ENCODE measurements around the gene CACNA1C. TPM values are rescaled to one million over a fixed set of nuclear protein-coding genes. Genes with fewer than 3 reads are reported as not detected.

CACNA1C gene
- polyA plus RNA-seq, 1 donor from 2014 or later, result 0.06 TPM

DNA sequence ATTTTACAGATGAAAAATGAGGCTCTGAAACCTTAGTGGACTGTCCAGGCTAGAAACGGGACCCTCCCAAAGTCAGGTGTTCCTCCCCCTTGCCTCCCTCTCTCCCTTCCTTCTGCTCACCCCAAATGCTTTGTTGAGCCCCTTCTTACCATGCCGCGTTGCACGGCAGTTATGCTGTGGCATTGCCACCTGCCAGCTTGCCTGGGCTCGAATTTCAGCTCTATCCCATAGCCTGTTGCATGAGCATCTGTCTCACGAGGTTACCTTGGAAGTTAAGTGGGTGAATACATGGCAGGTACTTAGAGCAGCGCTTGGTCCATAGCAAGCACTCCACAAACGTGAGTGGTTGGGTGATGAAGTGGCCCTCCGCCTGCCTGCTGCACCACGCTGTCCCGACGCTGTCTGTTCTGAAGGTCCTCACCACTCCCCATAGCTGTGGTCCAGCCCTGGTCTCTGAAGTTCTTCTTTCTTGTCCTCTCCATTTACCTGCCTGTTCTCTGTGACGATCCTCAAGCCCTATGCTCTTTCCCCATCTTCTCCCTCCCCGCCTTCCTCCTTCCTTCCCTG, 269.9 kb downstream of the CACNA1C start:
- Mint-ChIP-seq H3K27me3 (peaks cover 29% of the 10 kb centered on the region), H3K4me1 (peaks cover 0 to 2% (median 0%) of the 10 kb centered on the region in 3 donors), H3K4me3 (no peak overlapping the region), H3K36me3 (no peaks in the 10 kb centered on the region), H3K9me3 (no peaks in the 10 kb centered on the region), H3K27ac (no peak overlapping the region)

- H3K4me3 Mint-ChIP-seq, result no peak overlapping the region
- H3K9me3 Mint-ChIP-seq, result no peaks in the 10 kb centered on the region
- no peaks in the 10 kb centered on the region for H3K36me3 Mint-ChIP-seq
- peaks cover 0 to 2% (median 0%) of the 10 kb centered on the region in 3 donors for H3K4me1 Mint-ChIP-seq
- H3K27me3 Mint-ChIP-seq, result peaks cover 27% of the 10 kb centered on the region
- no peak overlapping the region for H3K27ac Mint-ChIP-seq
Measured at GRCh38 chr12:2323532-2324255, 270.9 kb downstream of the CACNA1C start.

DNA sequence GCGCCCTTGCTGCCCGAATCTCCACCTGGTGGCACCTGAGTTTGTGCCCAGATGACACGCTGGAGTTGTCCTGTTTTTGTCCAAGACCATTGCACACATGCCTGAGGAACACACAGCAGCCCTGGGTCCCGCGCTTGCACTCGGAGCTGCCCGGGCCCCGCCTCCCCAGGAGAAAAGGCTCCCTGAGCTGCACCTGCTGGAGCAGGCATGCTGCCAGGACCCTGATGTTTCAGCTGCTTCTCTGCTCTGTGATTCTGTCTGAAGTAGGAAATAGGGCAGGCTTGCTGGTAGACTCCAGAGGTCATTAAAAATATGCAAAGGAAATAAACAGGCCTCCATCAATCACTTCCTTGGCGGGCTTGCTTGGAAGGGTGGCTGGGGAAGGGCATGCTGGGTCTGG, 271.6 kb downstream of the CACNA1C start:
- no peaks in the 10 kb centered on the region for H3K9me3 Mint-ChIP-seq
- H3K27ac Mint-ChIP-seq, result no peak overlapping the region
- H3K4me1 Mint-ChIP-seq, result peaks cover 0 to 2% (median 0%) of the 10 kb centered on the region in 3 donors
- peaks cover 28% of the 10 kb centered on the region for H3K27me3 Mint-ChIP-seq
- no peaks in the 10 kb centered on the region for H3K36me3 Mint-ChIP-seq
- H3K4me3 Mint-ChIP-seq, result no peak overlapping the region

GRCh38 chr12:2325519-2325918, 272.7 kb downstream of the CACNA1C start:
- no peaks in the 10 kb centered on the region for H3K9me3 Mint-ChIP-seq

GRCh38 chr12:2326470-2326869, 273.7 kb downstream of the CACNA1C start:
- Mint-ChIP-seq H3K27ac (no peak overlapping the region), H3K4me1 (peaks cover 0 to 2% (median 0%) of the 10 kb centered on the region in 3 donors), H3K36me3 (no peaks in the 10 kb centered on the region), H3K4me3 (no peak overlapping the region), H3K9me3 (no peaks in the 10 kb centered on the region), H3K27me3 (peaks cover 27% of the 10 kb centered on the region)

More at GRCh38 chr12:2325519-2325918, 272.7 kb downstream of the CACNA1C start:
- Mint-ChIP-seq H3K27ac (no peak overlapping the region), H3K36me3 (no peaks in the 10 kb centered on the region), H3K4me1 (peaks cover 0 to 2% (median 0%) of the 10 kb centered on the region in 3 donors), H3K4me3 (no peak overlapping the region), H3K27me3 (peaks cover 29% of the 10 kb centered on the region)

DNA sequence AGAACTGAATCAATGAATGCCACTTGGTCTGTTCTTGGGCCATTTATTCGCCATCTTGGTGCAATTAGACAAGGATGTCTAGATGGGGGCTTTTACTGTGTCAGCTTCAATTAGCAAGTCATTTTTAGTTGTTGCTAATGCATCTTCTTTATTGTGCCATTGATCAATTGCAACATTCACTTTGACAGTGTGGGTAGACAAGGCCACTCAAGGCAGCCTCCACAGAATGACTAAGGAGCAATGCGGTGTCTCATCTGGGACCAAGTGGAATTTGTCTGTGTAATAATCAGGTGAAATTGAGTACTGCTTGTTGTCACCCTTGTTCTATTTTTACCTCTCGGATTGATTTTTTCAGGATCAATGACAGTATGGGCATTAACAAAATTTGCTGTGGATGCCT, 275.9 kb downstream of the CACNA1C start:
- Mint-ChIP-seq H3K4me1 (no peaks in the 10 kb centered on the region), H3K9me3 (no peaks in the 10 kb centered on the region), H3K27me3 (peaks cover 21% of the 10 kb centered on the region), H3K27ac (no peak overlapping the region), H3K4me3 (no peak overlapping the region), H3K36me3 (no peaks in the 10 kb centered on the region)

- no peak overlapping the region for H3K4me3 Mint-ChIP-seq
- H3K4me1 Mint-ChIP-seq, result no peaks in the 10 kb centered on the region
Measured at GRCh38 chr12:2329661-2330210, 276.9 kb downstream of the CACNA1C start.

DNA sequence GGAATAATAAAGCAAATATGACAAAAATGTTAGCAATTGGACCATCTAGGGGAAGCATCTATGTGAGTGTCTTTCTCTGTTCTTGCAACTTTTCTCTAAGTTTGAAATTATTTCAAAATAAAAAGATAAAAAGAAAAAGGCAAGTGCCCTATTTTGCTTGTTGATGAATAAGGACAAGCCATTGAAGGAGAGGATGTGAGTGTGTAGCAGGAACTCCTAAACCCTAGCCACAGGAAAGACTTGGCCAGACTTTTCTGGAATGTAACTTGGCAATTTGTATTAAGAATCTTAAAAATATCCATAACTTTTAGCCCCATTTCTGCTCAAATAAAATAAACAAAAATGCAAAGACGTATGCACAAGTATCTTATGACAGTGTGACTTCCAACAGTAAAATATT, 279.4 kb downstream of the CACNA1C start:
- H3K4me1 Mint-ChIP-seq, result peaks cover 0 to 2% (median 0%) of the 10 kb centered on the region in 3 donors
- peaks cover 11% of the 10 kb centered on the region for H3K27me3 Mint-ChIP-seq
- H3K36me3 Mint-ChIP-seq, result no peaks in the 10 kb centered on the region
- no peak overlapping the region for H3K27ac Mint-ChIP-seq
- H3K9me3 Mint-ChIP-seq, result peaks cover 0 to 2% (median 0%) of the 10 kb centered on the region in 3 donors
- no peak overlapping the region for H3K4me3 Mint-ChIP-seq

More at GRCh38 chr12:2329661-2330210, 276.9 kb downstream of the CACNA1C start:
- Mint-ChIP-seq H3K27me3 (peaks cover 16% of the 10 kb centered on the region), H3K36me3 (no peaks in the 10 kb centered on the region), H3K9me3 (no peaks in the 10 kb centered on the region), H3K27ac (no peak overlapping the region)

- H3K9me3 Mint-ChIP-seq, result peaks cover 0 to 2% (median 0%) of the 10 kb centered on the region in 3 donors
Measured at GRCh38 chr12:2332947-2333346, 280.2 kb downstream of the CACNA1C start.

DNA sequence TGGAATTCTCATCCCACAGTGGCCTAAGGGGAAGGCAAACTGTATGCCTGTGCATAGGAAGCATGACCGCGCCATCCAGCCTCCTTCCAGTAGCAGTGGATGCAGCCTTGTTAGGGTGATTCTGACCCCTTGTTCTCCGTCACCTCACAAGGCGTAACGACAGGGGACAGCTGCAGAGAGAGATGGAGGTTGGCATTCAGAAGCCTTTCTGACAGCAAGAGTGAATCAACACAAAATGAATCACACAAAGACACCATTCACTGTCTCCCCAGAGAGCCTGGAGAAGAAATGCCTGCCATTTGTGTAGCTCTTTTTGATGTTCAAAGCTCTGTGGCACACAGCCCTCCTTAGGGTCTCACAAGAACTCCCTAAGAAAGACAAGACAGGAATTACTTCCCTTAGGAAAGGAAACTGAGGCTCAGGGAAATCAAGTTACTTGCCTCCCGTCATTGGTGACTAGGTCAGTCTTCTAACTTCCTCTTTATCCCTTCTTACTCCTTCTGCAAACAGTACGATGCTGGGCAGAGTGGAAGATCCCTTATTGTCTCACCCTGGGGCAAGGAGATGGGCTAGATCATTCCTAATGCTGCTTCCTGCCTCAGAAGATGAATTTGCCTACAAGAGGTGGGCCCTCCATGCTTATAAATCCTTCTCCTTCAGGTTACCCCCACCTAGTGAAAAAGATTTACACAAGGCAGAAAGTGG, 280.9 kb downstream of the CACNA1C start:
- H3K9me3 Mint-ChIP-seq, result peaks cover 0 to 2% (median 0%) of the 10 kb centered on the region in 3 donors
- peaks cover 0 to 2% (median 0%) of the 10 kb centered on the region in 3 donors for H3K4me1 Mint-ChIP-seq
- H3K27me3 Mint-ChIP-seq, result peaks cover 9% of the 10 kb centered on the region
- H3K4me3 Mint-ChIP-seq, result no peak overlapping the region
- no peak overlapping the region for H3K27ac Mint-ChIP-seq
- H3K36me3 Mint-ChIP-seq, result no peaks in the 10 kb centered on the region

More at GRCh38 chr12:2332947-2333346, 280.2 kb downstream of the CACNA1C start:
- Mint-ChIP-seq H3K4me1 (peaks cover 0 to 2% (median 0%) of the 10 kb centered on the region in 3 donors), H3K27me3 (peaks cover 11% of the 10 kb centered on the region), H3K27ac (no peak overlapping the region), H3K36me3 (no peaks in the 10 kb centered on the region), H3K4me3 (no peak overlapping the region)

DNA sequence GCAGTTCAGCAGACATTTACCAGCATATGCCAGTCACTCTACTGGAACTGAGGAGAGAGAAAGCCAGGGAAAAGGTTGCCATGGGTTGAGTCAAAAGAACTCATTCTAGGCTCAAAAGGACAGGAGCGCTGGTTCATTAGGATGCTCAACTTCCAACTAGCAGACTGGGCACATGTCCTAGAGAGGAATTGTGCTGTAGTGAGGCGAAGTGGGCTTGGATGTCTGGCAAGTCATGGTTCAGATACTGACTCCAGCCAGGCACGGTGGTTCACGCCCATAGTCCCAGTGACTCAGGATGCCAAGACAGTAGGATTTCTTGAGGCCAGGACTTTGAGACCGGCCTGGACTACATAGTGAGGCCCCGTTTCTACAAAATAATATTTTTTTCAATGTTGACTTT, 281.5 kb downstream of the CACNA1C start:
- H3K27me3 Mint-ChIP-seq, result peaks cover 9% of the 10 kb centered on the region
- H3K27ac Mint-ChIP-seq, result no peak overlapping the region
- peaks cover 0 to 2% (median 0%) of the 10 kb centered on the region in 3 donors for H3K4me1 Mint-ChIP-seq
- H3K9me3 Mint-ChIP-seq, result peaks cover 0 to 2% (median 0%) of the 10 kb centered on the region in 3 donors
- H3K4me3 Mint-ChIP-seq, result no peak overlapping the region
- no peaks in the 10 kb centered on the region for H3K36me3 Mint-ChIP-seq

DNA sequence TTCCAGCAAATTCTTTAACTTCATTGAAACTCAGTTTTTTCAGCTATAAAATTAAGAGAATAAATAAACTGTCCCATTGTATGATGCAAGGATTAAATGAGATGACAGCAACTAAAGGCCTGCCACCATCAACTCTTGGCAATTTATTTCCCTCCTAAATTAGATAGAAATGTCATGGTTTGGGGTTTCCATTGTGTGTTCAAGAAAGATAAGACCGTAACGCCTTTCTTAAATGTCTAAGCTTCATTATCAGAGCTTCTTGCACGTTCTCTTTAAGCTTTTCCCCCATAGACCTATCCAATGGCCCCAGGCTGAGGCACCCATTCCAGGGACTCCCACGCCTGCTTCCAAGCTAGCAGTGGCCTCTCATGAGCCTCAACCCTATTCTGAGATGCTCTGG, 281.9 kb downstream of the CACNA1C start:
- H3K4me3 Mint-ChIP-seq, result no peak overlapping the region
- no peaks in the 10 kb centered on the region for H3K36me3 Mint-ChIP-seq
- peaks cover 6% of the 10 kb centered on the region for H3K27me3 Mint-ChIP-seq
- no peak overlapping the region for H3K27ac Mint-ChIP-seq
- peaks cover 0 to 2% (median 0%) of the 10 kb centered on the region in 3 donors for H3K4me1 Mint-ChIP-seq
- peaks cover 0 to 2% (median 0%) of the 10 kb centered on the region in 3 donors for H3K9me3 Mint-ChIP-seq

DNA sequence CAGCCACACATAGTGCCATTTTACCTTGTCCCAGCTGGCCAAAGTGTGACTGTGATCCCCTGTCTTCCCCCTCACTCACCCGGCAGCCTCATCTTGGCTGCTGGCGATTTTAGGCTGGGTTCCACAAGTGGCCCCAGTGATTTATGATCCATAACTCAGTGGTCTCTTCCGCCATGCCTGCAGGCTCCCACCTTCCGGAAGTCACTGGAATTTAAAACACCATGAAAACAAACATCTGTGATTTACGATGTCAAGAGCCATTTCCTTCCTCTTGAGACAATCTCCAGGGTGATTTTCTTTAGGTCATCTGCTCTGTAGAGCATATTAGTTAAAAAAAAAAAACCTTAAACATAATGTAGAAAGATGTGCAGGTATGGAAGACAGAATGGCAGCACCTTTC, 282.3 kb downstream of the CACNA1C start:
- peaks cover 4% of the 10 kb centered on the region for H3K27me3 Mint-ChIP-seq
- H3K4me1 Mint-ChIP-seq, result peaks cover 0 to 2% (median 0%) of the 10 kb centered on the region in 3 donors
- peaks cover 0 to 2% (median 0%) of the 10 kb centered on the region in 3 donors for H3K9me3 Mint-ChIP-seq
- no peaks in the 10 kb centered on the region for H3K36me3 Mint-ChIP-seq
- no peak overlapping the region for H3K4me3 Mint-ChIP-seq
- peak overlapping the region in 1 of 3 donors; percentile 64 for H3K27ac Mint-ChIP-seq

- Mint-ChIP-seq H3K27ac (peak overlapping the region in 1 of 3 donors; percentile 64), H3K27me3 (peaks cover 4% of the 10 kb centered on the region), H3K4me1 (peaks cover 0 to 2% (median 0%) of the 10 kb centered on the region in 3 donors), H3K4me3 (no peak overlapping the region), H3K9me3 (peaks cover 0 to 2% (median 0%) of the 10 kb centered on the region in 3 donors), H3K36me3 (no peaks in the 10 kb centered on the region)
Measured at GRCh38 chr12:2335513-2335912, 282.7 kb downstream of the CACNA1C start.

DNA sequence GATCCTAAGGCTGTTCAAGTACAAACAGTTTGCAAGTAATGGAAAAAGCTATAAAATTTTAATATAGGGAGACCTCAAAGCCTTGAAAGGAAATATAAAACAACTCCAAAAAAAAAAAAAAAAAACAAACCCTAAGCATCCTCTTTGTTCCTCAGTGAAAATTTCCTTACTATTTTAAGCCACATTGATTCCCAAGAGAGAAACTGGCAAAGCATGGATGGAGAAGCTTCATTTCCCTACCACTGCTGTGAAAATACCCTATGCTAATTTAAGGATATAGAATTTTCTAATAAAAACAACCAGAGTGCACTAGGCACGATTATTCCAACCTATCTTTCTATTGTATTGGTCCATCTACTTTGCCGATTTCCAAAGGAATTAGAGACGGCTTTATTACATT, 283.1 kb downstream of the CACNA1C start:
- Mint-ChIP-seq H3K4me3 (no peak overlapping the region), H3K36me3 (no peaks in the 10 kb centered on the region), H3K9me3 (peaks cover 0 to 2% (median 0%) of the 10 kb centered on the region in 3 donors), H3K4me1 (peaks cover 0 to 2% (median 0%) of the 10 kb centered on the region in 3 donors), H3K27me3 (peaks cover 4% of the 10 kb centered on the region), H3K27ac (no peak overlapping the region)
